CD4-positive, alpha-beta T cell treated with Interleukin-1 beta for 1 hour (primary cell): ENCODE measurements around the gene HAGHL.
"Not testable (repeated sequence)": the region's sequence is repeated elsewhere in the genome, so short reads cannot be mapped to it uniquely, and the experiment has no call there.

ENCODE experiments used
- DNase-seq, 2 donors: peaks; one replicate each; pipeline ENCODE4 v3.0.0-alpha.2; 2020 to 2022

Gene HAGHL

DNA sequence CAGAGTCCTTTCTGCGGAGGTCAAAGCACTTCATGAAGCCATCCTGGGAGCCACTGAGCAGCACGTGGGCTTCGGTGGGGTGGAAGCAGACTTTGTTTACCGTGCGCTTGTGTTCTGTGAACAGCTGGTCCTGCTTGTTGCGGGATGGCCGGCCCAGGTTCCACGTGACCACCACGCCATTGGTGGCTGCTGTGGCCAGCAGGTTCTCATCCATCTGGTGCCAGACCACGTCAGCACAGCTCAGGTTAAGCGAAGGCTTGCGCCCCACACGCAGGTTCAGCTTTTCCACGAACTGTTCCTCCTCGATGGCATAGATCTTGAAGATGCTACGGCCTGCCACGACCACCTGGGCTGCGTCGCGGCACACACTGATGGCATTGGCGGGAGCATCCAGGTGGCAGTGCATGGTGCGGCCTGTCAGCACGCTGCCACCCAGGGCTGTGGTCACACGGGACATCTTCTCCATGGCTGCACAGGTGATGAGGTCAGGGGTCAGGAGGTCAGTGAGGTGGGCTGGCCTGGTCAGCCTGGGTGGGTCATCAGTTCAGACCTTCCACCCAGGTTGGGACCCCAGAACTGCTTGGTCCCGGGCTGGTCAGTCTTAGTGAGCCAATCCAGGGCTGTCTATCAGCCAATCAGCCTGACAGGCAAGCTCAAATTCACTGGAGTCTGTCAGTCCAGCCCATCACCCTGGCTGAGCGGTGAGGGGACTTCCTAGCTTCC, 37.6 kb upstream of the HAGHL start:
- DNase-seq: no peak

DNA sequence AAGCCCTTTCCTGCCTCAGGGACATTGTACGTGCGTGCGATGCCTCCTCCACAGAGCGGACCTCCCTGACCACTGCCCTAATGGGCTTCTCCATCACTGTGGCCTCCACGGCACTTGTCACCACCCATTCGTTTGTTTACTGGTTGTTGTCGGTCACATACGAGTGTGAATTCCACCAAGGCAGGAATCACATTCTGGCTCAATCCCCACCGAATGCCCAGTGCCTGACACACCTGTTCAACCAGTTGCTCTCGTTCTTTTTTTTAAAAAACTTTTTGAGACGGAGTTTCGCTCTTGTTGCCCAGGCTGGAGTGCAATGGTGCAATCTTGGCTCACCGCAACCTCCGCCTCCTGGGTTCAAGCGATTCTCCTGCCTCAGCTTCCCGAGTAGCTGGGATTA, 35.7 kb upstream of the HAGHL start:
- DNase-seq: not testable (repeated sequence)

DNA sequence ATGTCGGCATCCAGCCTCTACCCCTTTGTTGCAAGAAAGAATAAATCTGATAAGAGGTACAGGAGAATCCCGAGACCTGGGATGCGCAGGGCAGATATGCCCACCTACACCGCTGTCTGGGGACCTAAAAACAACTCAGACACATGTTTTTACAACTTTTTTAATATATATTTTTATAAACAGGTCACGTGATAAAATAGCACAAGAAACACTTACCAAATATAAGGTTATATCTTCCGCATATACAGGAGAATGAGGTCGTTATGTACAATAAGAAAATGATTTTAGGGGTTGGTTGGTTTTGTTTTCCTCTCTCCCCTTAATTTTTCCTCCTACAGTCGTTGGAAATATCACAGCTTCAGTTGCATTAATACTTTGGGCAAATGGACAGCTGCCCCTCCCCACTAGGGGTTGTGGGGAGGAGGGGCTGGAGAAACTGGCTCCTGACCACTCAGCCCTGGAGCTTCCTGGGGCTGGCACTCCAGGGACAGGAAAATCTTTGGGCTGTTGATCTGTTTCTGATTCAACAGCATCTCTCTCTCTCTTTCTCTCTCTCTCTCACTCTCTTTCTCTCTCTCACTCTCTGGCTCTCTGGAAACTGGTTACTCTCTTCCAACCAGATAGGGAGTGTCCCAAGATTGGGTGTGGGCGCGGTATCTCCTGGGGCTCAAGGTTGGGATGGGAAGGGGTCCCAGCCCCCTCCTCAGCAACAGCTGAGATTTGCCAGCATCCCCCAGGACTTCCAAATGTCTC, 34.4 kb upstream of the HAGHL start:
- DNase-seq: no peak

DNA sequence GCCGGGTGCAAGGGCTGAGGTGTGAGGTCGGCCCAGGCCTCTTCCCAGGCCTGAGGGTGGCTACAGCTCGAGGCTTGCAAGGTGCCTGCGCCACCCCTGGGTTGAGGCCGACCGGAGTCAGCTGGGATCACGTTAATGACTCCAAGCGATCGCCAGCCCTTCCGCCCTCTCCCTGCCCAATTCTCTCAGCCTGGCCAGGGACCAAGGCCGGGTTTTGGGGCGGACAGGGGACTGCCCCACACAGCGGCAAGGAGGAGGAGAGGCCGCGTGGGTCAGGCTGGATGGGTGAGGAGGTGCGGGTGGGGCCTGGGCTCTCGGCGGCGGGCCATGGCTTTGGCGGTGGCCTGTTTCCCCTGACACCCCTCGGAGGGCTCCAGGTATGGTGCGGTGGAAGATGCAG, 33.5 kb upstream of the HAGHL start:
- DNase-seq: no peak

DNA sequence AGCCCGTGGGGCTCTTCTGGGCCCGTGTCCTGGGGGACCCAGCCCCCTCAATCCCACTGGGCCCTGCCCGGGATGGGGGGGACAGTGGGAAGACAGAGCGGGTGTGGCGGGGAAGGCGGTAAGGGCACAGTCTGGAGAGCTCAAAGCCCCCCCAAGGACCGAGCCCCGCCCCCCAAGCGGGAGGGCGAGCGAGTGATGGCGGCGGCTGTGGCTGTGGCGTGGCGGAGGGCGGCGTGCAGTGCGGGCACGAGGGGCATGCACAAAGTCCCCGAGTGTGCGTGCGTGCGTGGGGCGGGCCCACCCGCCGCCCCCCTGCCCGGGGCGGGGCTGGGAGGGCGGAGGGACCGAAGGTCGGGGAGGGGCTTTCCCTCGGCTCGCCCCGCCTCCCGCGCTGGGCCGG, 33.1 kb upstream of the HAGHL start:
- peak in 1 of 2 donors; percentile 43 for DNase-seq

DNA sequence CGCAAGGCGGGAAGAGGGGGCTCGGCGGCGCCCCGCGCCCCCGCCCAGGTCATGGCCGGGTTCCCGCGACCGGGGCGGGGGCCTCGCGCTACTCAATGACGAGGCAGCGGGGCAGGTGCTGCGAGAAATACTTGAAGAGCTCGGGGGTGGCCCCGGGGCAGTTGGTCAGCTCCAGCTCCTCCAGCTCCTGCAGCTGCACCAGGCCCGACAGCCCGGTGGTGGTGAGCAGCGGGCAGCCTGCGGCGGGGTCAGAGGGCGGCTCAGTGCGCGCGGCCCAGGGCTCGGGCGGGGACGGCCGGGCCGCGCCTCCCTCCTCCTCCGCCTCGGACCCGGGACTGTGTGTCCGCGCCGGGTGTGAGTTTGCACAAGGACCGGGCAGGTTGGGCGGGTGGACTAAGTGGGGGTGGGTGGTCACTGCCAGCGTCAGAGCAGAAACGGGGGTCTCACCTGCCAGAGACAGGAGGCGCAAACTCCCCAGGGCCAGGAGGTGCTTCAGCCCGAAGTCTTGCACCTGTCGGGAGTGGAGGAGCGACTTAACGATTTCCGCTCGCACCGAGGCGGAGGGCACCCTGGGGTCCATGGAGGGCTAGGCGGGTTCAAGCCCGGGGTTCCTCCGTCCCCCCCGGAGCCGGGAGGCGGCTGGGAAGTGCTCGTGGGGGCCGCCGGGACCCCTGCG, 32.6 kb upstream of the HAGHL start:
- no peak for DNase-seq

DNA sequence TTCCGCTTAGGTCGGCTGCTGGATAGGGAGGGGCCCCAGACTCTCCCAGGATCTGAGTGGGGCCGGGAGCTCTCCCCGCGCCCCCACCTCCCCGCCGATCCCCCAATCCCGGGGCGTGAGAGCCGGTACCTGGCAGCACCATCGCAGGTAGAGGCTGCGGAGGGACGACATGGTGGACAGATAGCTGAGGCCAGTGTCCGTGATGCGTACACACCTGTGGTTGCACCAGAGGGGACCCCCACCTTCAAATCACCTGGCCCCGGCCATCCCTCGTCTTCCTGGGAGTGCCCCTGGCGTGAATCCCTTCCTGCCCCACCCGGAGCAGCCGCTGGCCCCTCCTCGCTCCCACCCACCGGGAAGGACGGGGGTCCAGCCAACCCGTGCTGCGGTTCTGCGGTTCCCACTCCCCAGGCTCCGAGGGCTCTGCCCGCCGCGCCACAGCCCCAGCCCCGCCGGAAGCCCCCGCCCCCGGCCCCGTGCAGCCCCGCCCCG, 32.0 kb upstream of the HAGHL start:
- no peak for DNase-seq

DNA sequence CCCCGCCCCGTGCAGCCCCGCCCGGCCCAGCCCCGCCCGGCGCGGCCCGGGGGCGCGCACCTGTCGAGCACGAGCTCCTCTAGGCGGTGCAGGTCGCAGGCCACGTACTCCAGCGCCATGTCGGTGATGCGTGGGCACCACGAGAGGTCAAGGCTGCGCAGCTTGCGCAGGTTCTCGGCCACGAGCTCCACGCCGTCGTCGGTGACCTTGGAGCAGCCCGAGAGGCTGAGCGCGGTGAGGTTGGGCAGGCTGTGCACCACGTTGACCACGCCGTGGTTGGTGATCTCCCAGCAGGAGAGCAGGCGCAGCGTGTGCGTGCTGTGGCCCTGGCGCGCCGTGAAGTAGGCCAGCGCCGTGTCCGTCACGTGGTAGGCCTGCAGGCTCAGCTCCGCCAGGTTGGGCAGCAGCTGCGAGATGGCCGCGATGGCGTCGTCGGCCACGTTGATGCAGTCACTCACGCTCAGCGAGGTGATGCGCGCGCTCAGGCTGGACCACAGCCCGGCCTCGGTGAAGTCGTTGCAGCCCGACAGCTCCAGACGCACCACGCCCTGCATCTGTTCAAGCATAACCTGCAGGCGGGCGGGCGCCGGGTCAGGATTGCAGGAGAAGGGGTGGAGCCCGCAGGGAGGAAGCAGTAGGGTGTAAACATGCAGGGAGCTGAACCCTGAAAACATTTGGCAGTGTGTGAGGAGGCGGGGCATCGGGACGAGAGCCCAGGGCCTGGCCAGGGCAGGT, 31.4 kb upstream of the HAGHL start:
- DNase-seq: peak; percentile 66 to 73

DNA sequence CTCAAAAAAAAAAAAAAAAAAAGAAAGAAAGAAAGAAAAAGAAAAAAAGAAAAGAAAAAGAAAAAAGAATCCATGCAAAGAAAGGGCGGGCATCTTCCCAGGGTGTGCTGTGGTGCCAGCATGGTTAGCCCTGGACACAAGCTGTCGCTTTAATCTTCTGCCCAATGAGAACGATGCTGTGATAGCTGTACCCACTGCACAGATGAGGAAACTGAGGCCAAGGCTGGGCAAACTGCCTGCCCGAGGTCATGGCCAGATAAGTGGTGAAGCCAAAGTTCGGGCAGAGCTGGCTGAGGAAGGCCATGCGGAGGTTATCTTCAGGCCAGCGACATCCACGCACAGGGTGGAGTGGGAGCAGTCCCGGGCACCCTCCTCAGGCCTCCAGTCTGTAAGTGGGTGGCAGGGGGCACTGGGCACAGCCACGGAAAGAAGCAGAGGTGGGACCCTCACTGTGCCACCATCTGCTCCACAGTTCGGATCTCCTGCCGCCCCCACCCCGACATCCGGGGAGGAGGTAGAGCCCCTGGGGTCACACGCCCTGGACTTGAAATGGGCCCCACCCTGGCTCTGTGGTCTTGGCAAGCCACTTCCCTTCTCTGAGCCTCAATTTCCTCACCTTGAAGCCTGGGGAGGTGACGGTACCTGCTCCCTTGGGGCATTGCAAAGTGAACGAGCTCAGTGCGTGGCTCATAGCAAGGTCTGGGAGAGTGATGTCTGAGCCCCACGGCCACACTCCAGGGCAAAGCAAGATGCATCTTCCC, 27.8 kb upstream of the HAGHL start:
- DNase-seq: no peak

DNA sequence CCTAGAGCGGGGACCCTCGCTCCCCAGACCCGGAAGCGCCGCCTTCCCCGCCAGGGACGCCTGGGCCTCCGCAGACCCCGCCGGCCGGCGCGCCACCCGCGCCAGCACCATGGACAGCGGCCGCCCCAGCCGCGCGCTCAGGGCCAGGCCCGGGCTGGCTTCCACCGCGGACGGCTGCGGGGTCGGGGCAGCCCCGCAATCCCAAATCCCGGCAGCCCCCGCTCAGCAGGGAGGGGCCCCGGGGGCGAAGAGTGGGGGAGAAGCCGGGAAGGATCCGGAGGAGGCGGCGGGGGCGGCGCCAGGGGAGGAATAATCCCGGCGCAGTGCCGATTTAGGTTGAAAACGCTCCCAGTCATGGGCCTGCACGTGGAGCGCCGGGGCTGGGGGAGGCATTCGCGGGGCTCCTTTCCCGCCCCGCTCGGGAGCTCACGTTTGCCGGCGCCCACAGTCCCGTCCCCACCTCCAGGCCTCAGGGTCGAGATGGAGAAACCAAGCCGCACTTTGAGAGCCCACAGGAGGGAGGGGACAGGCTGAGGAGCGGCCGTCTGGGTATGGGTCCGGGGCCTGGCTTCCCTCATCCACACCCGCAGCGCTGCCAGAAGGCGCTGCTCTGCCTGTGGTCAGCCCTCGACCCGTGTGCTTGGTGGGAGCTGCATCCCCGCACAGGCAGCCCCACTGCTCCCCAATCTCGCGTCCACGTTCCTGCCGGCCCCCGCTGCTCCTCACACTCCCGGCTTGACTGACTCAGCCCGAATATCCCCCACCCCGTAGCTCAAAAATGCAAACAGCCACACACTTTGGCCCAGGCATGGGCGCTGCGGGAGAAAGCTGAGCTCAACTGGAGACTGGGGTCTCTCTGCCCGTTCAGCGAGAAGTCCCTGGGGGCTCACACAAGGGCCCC, 26.0 kb upstream of the HAGHL start:
- peak; percentile 29 to 54 for DNase-seq

DNA sequence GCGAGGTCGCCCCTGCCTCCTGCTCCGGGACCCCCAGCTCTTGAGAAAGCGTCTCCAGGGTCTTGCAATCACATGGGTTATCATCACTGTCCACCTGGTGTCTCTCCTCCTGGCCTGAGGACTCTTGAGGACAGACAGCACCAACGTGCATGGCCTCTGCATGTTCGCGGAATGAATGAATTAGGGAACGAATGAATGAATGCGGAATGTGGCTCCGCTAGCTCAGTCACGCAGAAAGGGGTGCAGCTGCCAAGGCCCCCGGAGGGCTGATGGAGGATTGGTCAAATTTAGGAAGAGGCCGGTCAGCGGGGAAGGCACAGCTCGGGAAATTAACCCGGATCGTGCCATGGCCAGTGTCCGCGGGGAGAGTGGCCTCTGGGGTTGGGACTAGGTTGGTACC, 24.6 kb upstream of the HAGHL start:
- DNase-seq: no peak

DNA sequence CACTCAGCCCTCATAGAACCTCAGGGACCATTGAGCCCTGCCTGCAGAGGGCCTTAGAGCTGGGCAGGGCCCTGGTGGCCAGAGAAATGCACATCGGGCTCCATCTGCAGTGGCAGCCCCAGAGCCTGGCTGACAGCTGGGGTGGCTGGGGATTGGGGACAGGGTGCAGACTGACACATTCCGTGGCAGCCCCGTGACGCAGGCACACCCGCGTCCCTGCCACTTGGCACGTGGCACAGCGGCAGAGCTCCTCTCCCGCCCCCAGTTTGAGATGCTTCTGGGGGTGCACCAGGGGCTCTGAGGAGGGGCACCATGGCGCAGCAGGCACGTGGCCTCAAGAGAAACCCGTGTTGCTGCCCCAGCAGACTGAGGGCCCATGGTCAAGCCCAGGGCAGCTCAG, 23.5 kb upstream of the HAGHL start:
- DNase-seq: no peak

DNA sequence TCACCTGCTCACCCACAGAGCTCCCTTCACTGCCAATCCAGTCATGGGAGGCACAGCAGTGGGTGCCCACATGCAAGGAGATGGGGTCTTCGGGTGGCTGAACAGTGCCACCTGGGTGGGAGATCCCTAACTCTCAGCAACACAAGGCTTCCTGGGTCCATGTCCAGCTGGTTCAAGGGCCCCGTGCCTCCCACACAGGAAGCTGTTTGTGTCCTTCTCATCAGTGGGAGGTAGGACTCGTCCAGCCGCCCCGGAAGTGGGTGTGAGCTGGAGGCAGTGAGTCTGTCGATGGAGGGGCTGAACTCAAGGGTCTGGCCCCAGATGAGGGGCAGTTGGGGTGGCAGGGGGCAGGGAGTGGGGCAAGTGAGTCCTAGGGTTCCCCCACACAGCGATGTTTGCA, 22.9 kb upstream of the HAGHL start:
- DNase-seq: no peak

DNA sequence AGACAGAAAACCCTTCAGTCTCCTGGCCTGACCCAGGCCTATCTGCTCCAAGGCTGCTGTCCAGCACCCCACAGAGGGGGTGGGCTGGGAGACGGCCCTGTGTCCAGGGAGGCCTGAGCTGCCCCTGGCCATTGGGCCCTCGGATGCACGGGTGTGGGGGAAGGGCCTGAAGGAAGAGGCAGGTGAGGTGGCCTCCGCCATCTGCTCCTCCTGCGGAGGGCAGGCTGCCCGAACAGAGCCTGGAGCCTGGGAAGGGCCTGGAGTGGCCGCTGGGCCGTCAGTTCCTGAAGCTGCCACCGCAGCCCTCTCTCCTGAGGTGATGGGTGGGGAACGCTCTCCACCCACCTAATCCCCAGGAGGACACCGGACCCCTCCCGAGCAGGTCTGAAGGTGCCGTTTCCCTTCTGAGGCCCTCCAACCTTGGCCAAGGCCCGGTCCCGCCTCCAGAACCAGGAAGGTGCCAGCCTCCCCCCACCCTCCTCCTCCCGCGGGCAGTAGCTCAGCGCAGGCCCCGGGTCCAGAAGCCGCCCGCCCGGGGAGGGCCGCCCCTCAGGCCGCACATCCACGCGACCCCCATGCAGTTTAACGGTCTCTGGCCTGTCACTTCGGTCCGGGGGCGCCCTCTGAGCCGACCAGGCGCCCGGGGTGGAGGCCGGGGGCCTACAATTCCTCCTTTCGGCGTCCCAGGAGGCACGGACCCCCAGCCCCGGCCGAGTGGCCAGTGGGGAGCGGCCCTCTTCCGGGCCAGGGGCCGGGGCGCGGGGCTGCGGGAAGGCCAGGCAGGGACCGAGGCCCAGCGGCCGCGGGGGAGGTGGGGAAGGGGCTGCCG, 22.1 kb upstream of the HAGHL start:
- DNase-seq: no peak

DNA sequence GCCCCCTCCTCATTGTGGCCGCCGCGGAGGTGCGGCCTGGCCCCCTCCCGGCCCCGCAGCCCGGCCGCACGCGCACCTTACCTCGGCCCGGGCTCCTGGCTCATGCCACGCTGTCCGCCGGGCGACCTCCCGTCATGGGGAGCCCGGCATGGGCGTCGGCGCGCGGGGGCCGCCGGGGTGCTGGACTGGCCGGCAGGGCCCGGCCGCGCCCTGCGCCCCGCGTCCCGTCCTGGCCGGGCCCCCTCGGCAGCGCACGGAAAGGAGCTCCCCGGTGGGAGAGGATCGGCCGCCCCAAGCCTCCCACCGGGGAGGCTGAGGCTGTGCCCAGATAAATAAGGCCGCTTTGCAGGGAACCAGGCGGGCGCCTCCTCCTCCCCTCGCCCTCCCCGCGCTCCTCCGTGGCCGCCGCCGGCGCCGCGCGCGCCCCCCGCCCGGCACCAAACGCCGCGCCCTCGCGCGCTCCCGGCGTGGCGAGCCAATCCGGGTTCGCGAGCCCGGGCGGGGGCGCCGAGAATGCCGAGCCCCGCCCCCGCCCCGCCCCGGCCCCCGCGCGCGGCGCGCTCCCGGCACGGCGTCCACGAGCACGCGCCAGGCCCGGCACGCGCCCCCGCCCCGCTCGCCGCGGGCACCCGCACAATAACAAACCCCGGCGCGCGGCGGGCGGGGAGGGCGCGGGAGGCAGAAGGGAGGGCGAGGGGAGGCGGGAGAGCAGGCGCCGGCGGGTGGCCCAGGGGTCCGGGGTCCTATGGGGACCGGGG, 21.3 kb upstream of the HAGHL start, which contains the start of gene FBXL16:
Gene FBXL16 (minus strand): TSS at position 371 of the 758 bp plus-strand sequence. CDS start 8,396 bp downstream, outside the sequence.
- DNase-seq: no peak

DNA sequence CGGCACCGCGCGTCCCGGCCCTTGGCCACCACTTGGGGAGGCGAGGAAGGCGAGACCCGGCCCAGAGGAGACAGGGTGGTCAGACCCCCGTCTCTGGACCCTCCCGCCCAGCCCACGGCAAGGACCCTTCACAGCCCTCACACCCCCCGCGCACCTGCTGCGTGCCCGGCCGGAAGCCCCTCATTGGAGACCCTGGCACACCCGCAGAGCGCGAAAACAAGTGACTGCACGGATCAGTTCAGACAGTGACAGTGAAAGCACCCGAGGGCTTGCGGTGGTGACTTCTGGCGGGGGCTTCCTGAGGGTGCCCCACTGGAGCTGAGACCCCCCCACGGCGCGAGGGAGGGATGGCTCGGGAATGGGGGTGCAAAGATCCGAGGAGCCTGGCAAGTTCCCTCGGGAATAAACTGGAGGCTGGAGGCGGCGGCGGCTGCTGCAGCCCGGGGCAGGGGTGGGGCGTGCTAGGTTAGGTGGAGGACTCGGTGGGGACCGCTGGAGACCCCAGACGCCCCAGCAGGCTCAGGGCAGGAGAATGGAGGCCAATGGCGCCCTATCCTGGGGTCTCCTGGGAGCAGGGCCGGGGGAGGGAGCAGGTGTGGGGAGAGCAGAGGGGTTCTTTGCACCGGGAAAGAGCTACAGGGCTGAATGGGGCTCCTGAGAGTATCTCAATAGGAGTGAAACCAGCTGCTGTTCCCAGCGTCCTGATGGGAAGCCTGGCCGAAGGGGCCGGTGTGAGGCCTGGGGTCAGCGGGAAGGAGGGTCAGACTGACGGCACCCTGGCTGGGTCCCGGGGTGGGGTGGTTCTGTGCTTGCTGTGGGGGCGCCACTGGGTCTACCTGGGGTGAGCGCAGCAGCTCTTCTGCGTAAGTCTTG, 20.5 kb upstream of the HAGHL start:
- DNase-seq: no peak

DNA sequence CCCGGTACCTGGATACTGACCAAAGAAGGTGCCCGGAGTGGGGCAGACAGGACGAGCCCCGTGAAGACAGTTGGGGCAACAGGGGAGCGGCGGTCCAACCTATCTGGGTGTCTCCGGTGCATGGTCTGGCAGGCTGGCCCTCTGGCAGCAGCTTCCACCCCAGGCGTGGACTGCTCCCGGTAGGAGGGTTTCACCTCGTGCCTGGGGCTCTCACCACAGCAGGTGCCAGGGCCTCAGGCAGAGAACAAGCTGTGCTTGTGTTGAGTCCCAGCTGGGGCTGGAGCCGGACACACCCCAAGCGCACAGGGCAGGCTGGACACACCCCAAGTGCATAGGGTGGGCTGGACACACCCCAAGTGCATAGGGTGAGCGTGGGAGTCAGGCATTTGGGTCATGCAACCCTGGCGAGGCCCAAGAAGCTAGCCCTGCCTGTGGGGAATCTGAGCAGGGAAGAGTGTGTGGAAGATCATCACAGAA, 19.8 kb upstream of the HAGHL start:
- DNase-seq: no peak

DNA sequence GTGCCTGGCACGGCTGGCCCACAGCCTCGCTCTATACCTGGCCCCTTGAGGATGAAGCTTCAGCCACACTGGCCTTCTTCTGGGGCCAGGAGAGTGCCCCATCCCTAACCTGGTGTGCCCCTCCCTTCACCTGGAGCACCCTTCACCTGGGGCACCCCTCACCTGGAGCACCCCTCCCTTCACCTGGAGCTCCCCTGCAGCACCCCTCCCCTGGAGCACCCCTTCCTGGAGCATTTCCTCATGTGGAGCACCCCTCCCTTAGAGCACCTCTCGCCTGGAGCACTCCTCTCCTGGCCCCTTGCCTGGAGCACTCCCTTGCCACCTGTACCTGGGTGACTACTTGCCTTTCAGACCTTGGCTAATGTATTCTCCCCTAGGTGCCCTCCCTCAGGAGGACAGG, 18.9 kb upstream of the HAGHL start:
- DNase-seq: no peak
